Small intestine (tissue), 7 donors: ENCODE measurements around the gene NAV2. TPM values are rescaled to one million over a fixed set of nuclear protein-coding genes. Genes with fewer than 3 reads are reported as not detected.

Experiments
- DNase-seq, 2 donors: peaks; one replicate each; pipeline versions ENCODE4 v3.0.0 to v3.0.0-alpha.2; 2013
- FAIRE-seq: peaks from 2 replicates; lab custom pipeline; 2012; peaks lifted over from hg19 to GRCh38; lab: Jason Lieb, UNC
- H3K27ac ChIP-seq, 3 donors: one replicate each; pipeline ENCODE4 v1.5.1; 2013; ENCODE audit warnings: low read length in 2 of 3, mild to moderate bottlenecking in 2 of 3, control low read depth in 1 of 3, inconsistent platforms in 1 of 3, low read depth in 1 of 3, moderate library complexity in 1 of 3
- H3K27me3 ChIP-seq, 3 donors: one replicate each; pipeline ENCODE4 v1.6.1; 2013; ENCODE audit warnings: low read length in 3 of 3, inconsistent platforms in 1 of 3; ENCODE audit not compliant: control insufficient read depth in 3 of 3, insufficient read depth in 3 of 3
- H3K36me3 ChIP-seq, 3 donors: one replicate each; pipeline ENCODE4 v1.6.1; 2013; ENCODE audit warnings: low read length in 3 of 3, inconsistent platforms in 1 of 3, low read depth in 1 of 3, mild to moderate bottlenecking in 1 of 3, moderate library complexity in 1 of 3; ENCODE audit not compliant: control insufficient read depth in 3 of 3, insufficient read depth in 2 of 3
- H3K4me1 ChIP-seq, 3 donors: one replicate each; pipeline ENCODE4 v1.6.1; 2013; ENCODE audit warnings: low read length in 2 of 3, inconsistent platforms in 1 of 3, low read depth in 1 of 3, mild to moderate bottlenecking in 1 of 3, moderate library complexity in 1 of 3; ENCODE audit not compliant: control insufficient read depth in 3 of 3, insufficient read depth in 2 of 3
- H3K4me3 ChIP-seq, 3 donors: one replicate each; pipeline ENCODE4 v1.5.1; 2013; ENCODE audit warnings: low read length in 3 of 3, control low read depth in 1 of 3, inconsistent platforms in 1 of 3, low read depth in 1 of 3, mild to moderate bottlenecking in 1 of 3, moderate library complexity in 1 of 3
- H3K9me3 ChIP-seq, 2 donors: one replicate each; pipeline ENCODE4 v1.6.1; 2013; ENCODE audit warnings: low read depth in 1 of 2, low read length in 1 of 2; ENCODE audit not compliant: control insufficient read depth in 2 of 2, insufficient read depth in 1 of 2
- WGBS, 3 donors: extraction: QIAGEN DNeasy Blood & Tissue Kit; methylation state at CpG; one replicate each; pipeline ENCODE4 v1.1.7; 2013; 5-methylcytosine and 5-hydroxymethylcytosine counted together
- polyA plus RNA-seq, 4 donors: library from polyadenylated mRNA; stranded (reverse) in 3 of 4; unstranded in 1 of 4; fragments of 200-250 nt in 3 of 4; fragments of 120-200 nt in 1 of 4; gene quantifications; one replicate each; pipeline versions ENCODE4 v1.2.1 to v1.2.3, GENCODE V29; 2013
- donor health status: healthy with polysubstance abuse.
- donor health status: control.
- donor health status: control.
- donor health status: Bipolar disorder and iron deficiency.
- donor health status: healthy.

Gene NAV2
- polyA plus RNA-seq, 4 donors: 1.6 to 6.5 (median 3.6) TPM

- Histone ChIP-seq H3K4me1 (peaks cover 0 to 24% (median 0%) of the 10 kb centered on the region in 3 donors), H3K27me3 (no peaks in the 10 kb centered on the region), H3K36me3 (peaks cover 0 to 9% (median 6%) of the 10 kb centered on the region in 3 donors), H3K4me3 (no peak overlapping the region), H3K9me3 (no peaks in the 10 kb centered on the region), H3K27ac (peak overlapping the region in 1 of 3 donors; percentile 49)
- WGBS, 3 donors: 78 to 84% (median 80%) methylated on average over 8 of the region's 8 CpGs
- DNase-seq: no peak
- no peak for FAIRE-seq
Observed at GRCh38 chr11:20056109-20056949, 343.7 kb downstream of the NAV2 start.

- H3K4me3 ChIP-seq: no peak overlapping the region
- H3K27me3 ChIP-seq: no peaks in the 10 kb centered on the region
- no peaks in the 10 kb centered on the region for H3K9me3 ChIP-seq
- peaks cover 0 to 9% (median 6%) of the 10 kb centered on the region in 3 donors for H3K36me3 ChIP-seq
- FAIRE-seq (no peak), DNase-seq (peak in 1 of 2 donors; percentile 78)
- WGBS, 3 donors: 64 to 85% (median 77%) methylated on average over 8 of the region's 8 CpGs
- peaks cover 0 to 24% (median 0%) of the 10 kb centered on the region in 3 donors for H3K4me1 ChIP-seq
- peak overlapping the region in 1 of 3 donors; percentile 49 for H3K27ac ChIP-seq
Observed at GRCh38 chr11:20056950-20057943, 344.6 kb downstream of the NAV2 start.

- Histone ChIP-seq H3K27me3 (no peaks in the 10 kb centered on the region), H3K9me3 (no peaks in the 10 kb centered on the region), H3K27ac (no peak overlapping the region), H3K4me1 (peaks cover 0 to 26% (median 0%) of the 10 kb centered on the region in 3 donors), H3K36me3 (peaks cover 0 to 8% (median 6%) of the 10 kb centered on the region in 3 donors), H3K4me3 (no peak overlapping the region)
- DNase-seq (no peak), FAIRE-seq (no peak)
- 71 to 87% (median 78%) methylated on average over 3 of the region's 3 CpGs for WGBS, 3 donors
Observed at GRCh38 chr11:20058749-20059458, 346.3 kb downstream of the NAV2 start.

- no peaks in the 10 kb centered on the region for H3K9me3 ChIP-seq
- 81 to 90% (median 87%) methylated on average over 4 of the region's 4 CpGs for WGBS, 3 donors
- H3K4me1 ChIP-seq: peaks cover 0 to 31% (median 0%) of the 10 kb centered on the region in 3 donors
- peak overlapping the region in 1 of 3 donors; percentile 62 for H3K27ac ChIP-seq
- H3K4me3 ChIP-seq: no peak overlapping the region
- FAIRE-seq (no peak), DNase-seq (no peak)
- H3K36me3 ChIP-seq: peaks cover 0 to 7% (median 6%) of the 10 kb centered on the region in 3 donors
- no peaks in the 10 kb centered on the region for H3K27me3 ChIP-seq
Observed at GRCh38 chr11:20059587-20060021, 347.0 kb downstream of the NAV2 start.

- Histone ChIP-seq H3K27me3 (no peaks in the 10 kb centered on the region), H3K36me3 (peaks cover 0 to 7% (median 3%) of the 10 kb centered on the region in 3 donors), H3K9me3 (no peaks in the 10 kb centered on the region), H3K4me3 (no peak overlapping the region), H3K27ac (peak overlapping the region in 1 of 3 donors; percentile 62), H3K4me1 (peaks cover 0 to 34% (median 2%) of the 10 kb centered on the region in 3 donors)
- FAIRE-seq (no peak), DNase-seq (peak in 1 of 2 donors; percentile 51)
- whole genome bisulfite sequencing, 3 donors: 87 to 94% (median 88%) methylated on average over 3 of the region's 3 CpGs
Observed at GRCh38 chr11:20060181-20060580, 347.5 kb downstream of the NAV2 start.

GRCh38 chr11:20060647-20061205, 348.1 kb downstream of the NAV2 start:
- no peak for DNase-seq
- H3K27me3 ChIP-seq: no peaks in the 10 kb centered on the region
- no peaks in the 10 kb centered on the region for H3K9me3 ChIP-seq
- H3K4me1 ChIP-seq: peaks cover 0 to 38% (median 2%) of the 10 kb centered on the region in 3 donors
- H3K36me3 ChIP-seq: peaks cover 0 to 3% (median 3%) of the 10 kb centered on the region in 3 donors
- no peak overlapping the region for H3K4me3 ChIP-seq
- no peak overlapping the region for H3K27ac ChIP-seq
- no peak for FAIRE-seq
- WGBS, 3 donors: 74 to 85% (median 79%) methylated on average over 7 of the region's 7 CpGs

- 96 to 97% (median 97%) methylated on average over 5 of the region's 5 CpGs for WGBS, 3 donors
- DNase-seq (no peak), FAIRE-seq (no peak)
Observed at GRCh38 chr11:20061776-20062175, 349.1 kb downstream of the NAV2 start.

More at GRCh38 chr11:20061776-20062175, 349.1 kb downstream of the NAV2 start:
- Histone ChIP-seq H3K4me1 (peaks cover 0 to 31% (median 2%) of the 10 kb centered on the region in 3 donors), H3K36me3 (peaks cover 0 to 3% (median 0%) of the 10 kb centered on the region in 3 donors), H3K27me3 (no peaks in the 10 kb centered on the region), H3K27ac (no peak overlapping the region), H3K9me3 (no peaks in the 10 kb centered on the region), H3K4me3 (no peak overlapping the region)
